GM13977 (cell line): ENCODE measurements around the gene CAMTA1.

Experiments
- DNase-seq: peaks from one replicate; pipeline ENCODE4 v3.0.0; 2012; ENCODE audit warnings: low spot score
- CTCF ChIP-seq: IDR thresholded peaks from 2 replicates; pipeline ENCODE4 v1.5.1; 2012; ENCODE audit warnings: mild to moderate bottlenecking, control low read depth; ENCODE audit not compliant: insufficient read depth; ENCODE audit errors: extremely low read depth, missing control alignments
- in situ Hi-C: fragments of 300-500 bp; cut with MboI; formaldehyde crosslinking; loops from one replicate; pipeline ENCODE4 v1.12.0; 2022; ENCODE audit warnings: low sequenced_read_pairs, low pct_unique_long_range_greater_than_20kb, mixed read lengths, inconsistent platforms; ENCODE audit not compliant: unreplicated experiment

CAMTA1 gene

GRCh38 chr1:6948416-6948815 is 163.2 kb downstream of the CAMTA1 start:
- DNase-seq, result no peak
- no peak for TF ChIP-seq CTCF
- in situ Hi-C loops, result no loop called here

GRCh38 chr1:6948861-6949260 is 163.6 kb downstream of the CAMTA1 start:
- no peak for TF ChIP-seq CTCF
- in situ Hi-C loops, result no loop called here
- DNase-seq, result no peak

GRCh38 chr1:6950001-6950765 is 164.9 kb downstream of the CAMTA1 start:
- no peak for TF ChIP-seq CTCF
- DNase-seq, result no peak
- in situ Hi-C loops, result no loop called here

DNA sequence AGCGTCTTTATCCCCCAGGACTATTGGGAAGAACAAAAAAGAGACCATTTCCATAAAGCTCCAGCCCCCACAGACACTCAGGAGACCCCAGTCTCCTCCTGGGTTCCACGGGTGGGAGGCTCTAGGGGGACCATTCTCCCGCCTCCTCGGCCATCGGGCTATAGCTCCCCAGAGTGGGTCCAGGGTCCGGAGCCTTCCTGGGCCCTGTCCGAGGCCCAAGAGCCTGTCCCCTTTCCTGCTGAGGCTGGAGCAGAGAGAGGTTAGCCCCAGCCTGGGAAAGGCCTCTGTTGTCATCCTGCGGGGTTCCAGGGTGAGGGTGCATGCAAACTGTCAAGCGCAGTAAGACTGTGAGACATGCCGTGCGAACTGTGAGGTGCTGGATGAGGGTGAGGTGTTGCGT is 166.3 kb downstream of the CAMTA1 start:
- in situ Hi-C loops, result no loop called here
- TF ChIP-seq CTCF, result no peak

DNA sequence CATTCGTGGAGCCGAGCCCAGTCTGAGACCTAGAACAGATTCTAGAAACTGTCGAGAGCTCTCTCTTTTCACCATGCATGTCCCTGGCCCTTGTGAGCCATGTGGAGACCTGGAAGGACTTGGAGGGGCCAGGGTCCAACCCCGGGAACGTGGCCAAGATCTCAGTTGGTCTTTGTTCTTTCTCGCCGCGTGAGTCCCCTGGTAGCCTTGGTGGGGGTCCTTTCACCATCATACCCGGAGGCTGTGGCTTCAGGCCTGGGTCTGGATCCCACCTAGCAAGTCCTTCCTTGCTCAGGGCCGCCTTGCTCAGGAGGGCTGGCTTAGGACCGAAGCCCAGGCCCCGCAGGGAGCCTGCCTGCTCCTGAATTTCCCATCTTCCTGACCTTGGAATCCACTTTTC is 168.0 kb downstream of the CAMTA1 start:
- no peak for DNase-seq
- in situ Hi-C loops, result no loop called here
- no peak for TF ChIP-seq CTCF

More for the DNA sequence above, 166.3 kb downstream of the CAMTA1 start:
- no peak for DNase-seq

DNA sequence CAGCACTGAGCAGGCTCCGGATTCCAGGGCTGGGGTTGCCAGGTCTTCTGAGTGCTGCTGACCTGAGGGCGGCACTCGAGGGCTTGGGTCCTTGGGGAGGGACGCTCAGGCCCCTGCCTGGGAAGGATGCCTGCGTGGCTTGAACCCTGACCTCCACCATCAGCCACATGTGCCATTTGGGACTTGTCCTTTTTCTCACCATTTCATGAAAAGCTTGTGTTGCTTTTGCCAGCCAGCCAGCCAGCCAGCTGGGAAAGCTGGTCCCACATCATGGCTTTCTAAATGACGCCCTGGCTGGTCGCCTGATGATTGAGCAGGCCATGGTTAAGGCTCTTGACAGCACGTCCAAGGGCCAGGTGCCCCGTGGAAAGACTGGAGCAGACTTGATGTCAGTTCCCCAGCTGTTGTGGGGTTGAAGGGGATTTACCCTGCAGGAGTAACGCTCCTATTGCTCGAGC is 168.7 kb downstream of the CAMTA1 start:
- no peak for TF ChIP-seq CTCF
- in situ Hi-C loops, result no loop called here
- DNase-seq, result no peak
